AG09309 (cell line): ENCODE data around the gene CEACAM18.

Experiments
- DNase-seq: peaks from one replicate; pipeline ENCODE4 v3.0.0-alpha.2; 2010; ENCODE audit warnings: low read depth
- H3K4me3 ChIP-seq: 2 replicates; pipeline ENCODE4 v1.5.1; 2011; ENCODE audit warnings: mild to moderate bottlenecking, low read depth, low read length, moderate library complexity; ENCODE audit not compliant: control insufficient read depth
- CTCF ChIP-seq: IDR thresholded peaks from 2 replicates; pipeline ENCODE4 v1.5.1; 2011; ENCODE audit warnings: mild to moderate bottlenecking, low read depth, low read length, inconsistent platforms; ENCODE audit not compliant: insufficient read depth, control insufficient read depth; ENCODE audit errors: missing control alignments

CEACAM18 gene

GRCh38 chr19:51473009-51473707 lies 5.2 kb upstream of the CEACAM18 start:
- H3K4me3 ChIP-seq, result no peak overlapping the region
- peak; percentile 11 for DNase-seq
- TF ChIP-seq CTCF, result peak; percentile 85

- TF ChIP-seq CTCF, result no peak
- H3K4me3 ChIP-seq, result no peak overlapping the region
- DNase-seq, result no peak
These were observed 2.2 kb upstream of the CEACAM18 start for GRCh38 chr19:51476164-51476563.

- H3K4me3 ChIP-seq, result no peak overlapping the region
- DNase-seq, result no peak
- no peak for TF ChIP-seq CTCF
These were observed 995 bp upstream of the CEACAM18 start for GRCh38 chr19:51477344-51477743.

- H3K4me3 ChIP-seq, result no peak overlapping the region
- TF ChIP-seq CTCF, result no peak
- DNase-seq, result no peak
These were observed 1.4 kb downstream of the CEACAM18 start for GRCh38 chr19:51479531-51480331.

GRCh38 chr19:51480590-51480989 lies 2.3 kb downstream of the CEACAM18 start:
- TF ChIP-seq CTCF, result no peak
- no peak for DNase-seq
- H3K4me3 ChIP-seq, result no peak overlapping the region

GRCh38 chr19:51485960-51486660 lies 7.8 kb downstream of the CEACAM18 start:
- H3K4me3 ChIP-seq, result no peak overlapping the region
- no peak for TF ChIP-seq CTCF
- DNase-seq, result no peak
